Measurements from ENCODE around the gene COBL. TPM values are rescaled to one million over a fixed set of nuclear protein-coding genes. Genes with fewer than 3 reads are reported as not detected.

Gene COBL
- total RNA-seq, 1 experiment from 2014 or later, result 8.6 TPM

GRCh38 chr7:51126324-51126723, 190.3 kb downstream of the COBL start:
- ATAC-seq (no peak), DNase-seq (no peak)
- CTCF ChIA-PET, result no interaction called here
- Histone ChIP-seq H3K9me2 (replicated peaks; ENCODE audit: low read length) (no peaks in the 10 kb centered on the region), H3F3A (ENCODE audit: low read length, unreplicated experiment) (no peaks in the 10 kb centered on the region), H3K9me3 (ENCODE audit: low read length) (no peaks in the 10 kb centered on the region), H3K36me3 (ENCODE audit: low read depth, low read length) (no peaks in the 10 kb centered on the region), H2AFZ (ENCODE audit: low read length) (no peak overlapping the region), H3K79me2 (ENCODE audit: low read length) (no peaks in the 10 kb centered on the region), H3K4me3 (ENCODE audit: low read length) (no peak overlapping the region), H3K4me2 (ENCODE audit: low read length) (no peak overlapping the region), H3K4me1 (ENCODE audit: insufficient read depth, low read length) (peaks cover 16% of the 10 kb centered on the region), H3K9ac (ENCODE audit: low read length) (no peak overlapping the region), H3K27ac (ENCODE audit: low read length) (no peak overlapping the region), H3K27me3 (ENCODE audit: low read length) (no peaks in the 10 kb centered on the region), H4K20me1 (ENCODE audit: low read length) (no peaks in the 10 kb centered on the region)
- TF ChIP-seq EZH2 (IDR thresholded peaks at IDR 0.05; ENCODE audit: low read length, unreplicated experiment) (no peak), EZH2phosphoT487 (IDR thresholded peaks at IDR 0.05; ENCODE audit: borderline replicate concordance, low read length) (no peak), CTCF (conservative IDR thresholded peaks at IDR 0.05; ENCODE audit: low read depth, low read length) (no peak)
- no TSS peak for BruUV-seq (replicated peaks)
- intact Hi-C loops (cut with micrococcal nuclease), result no loop called here
- POLR2A ChIA-PET (ENCODE audit: unreplicated experiment), result no interaction called here

- no peak overlapping the region for H3K4me3 ChIP-seq (ENCODE audit: low read length)
- no peaks in the 10 kb centered on the region for H3K9me3 ChIP-seq (ENCODE audit: low read length)
- intact Hi-C loops (cut with micrococcal nuclease), result no loop called here
- POLR2A ChIA-PET (ENCODE audit: unreplicated experiment), result no interaction called here
- no peak overlapping the region for H2AFZ ChIP-seq (ENCODE audit: low read length)
- no peaks in the 10 kb centered on the region for H3K27me3 ChIP-seq (ENCODE audit: low read length)
- TF ChIP-seq CTCF (conservative IDR thresholded peaks at IDR 0.05; ENCODE audit: low read depth, low read length) (no peak), EZH2 (IDR thresholded peaks at IDR 0.05; ENCODE audit: low read length, unreplicated experiment) (no peak), EZH2phosphoT487 (IDR thresholded peaks at IDR 0.05; ENCODE audit: borderline replicate concordance, low read length) (no peak)
- H3K4me1 ChIP-seq (ENCODE audit: insufficient read depth, low read length), result peaks cover 16% of the 10 kb centered on the region
- CTCF ChIA-PET, result no interaction called here
- no peaks in the 10 kb centered on the region for H4K20me1 ChIP-seq (ENCODE audit: low read length)
- H3K9me2 ChIP-seq (replicated peaks; ENCODE audit: low read length), result no peaks in the 10 kb centered on the region
- no peak for DNase-seq
- H3K4me2 ChIP-seq (ENCODE audit: low read length), result peak overlapping the region; percentile 3; the same call in 1 of the 2 replicates
- H3K9ac ChIP-seq (ENCODE audit: low read length), result no peak overlapping the region
- H3F3A ChIP-seq (ENCODE audit: low read length, unreplicated experiment), result no peaks in the 10 kb centered on the region
- H3K27ac ChIP-seq (ENCODE audit: low read length), result 0 out of 2 replicates have a peak overlapping the region, but pooled peaks have one; percentile 12
- ATAC-seq, result no peak
- no TSS peak for BruUV-seq (replicated peaks)
- no peaks in the 10 kb centered on the region for H3K36me3 ChIP-seq (ENCODE audit: low read depth, low read length)
- H3K79me2 ChIP-seq (ENCODE audit: low read length), result no peaks in the 10 kb centered on the region
Measured at GRCh38 chr7:51124321-51124720, 192.3 kb downstream of the COBL start.

- peaks cover 16% of the 10 kb centered on the region for H3K4me1 ChIP-seq (ENCODE audit: insufficient read depth, low read length)
- H3K9me3 ChIP-seq (ENCODE audit: low read length), result no peaks in the 10 kb centered on the region
- ChIA-PET POLR2A (ENCODE audit: unreplicated experiment) (no interaction called here), CTCF (no interaction called here)
- ATAC-seq (peak; percentile 100), DNase-seq (peak; percentile 96)
- no peak overlapping the region for H2AFZ ChIP-seq (ENCODE audit: low read length)
- H3F3A ChIP-seq (ENCODE audit: low read length, unreplicated experiment), result no peaks in the 10 kb centered on the region
- BruUV-seq (replicated peaks), result no TSS peak
- H3K27ac ChIP-seq (ENCODE audit: low read length), result peak overlapping the region; percentile 58
- no peaks in the 10 kb centered on the region for H3K9me2 ChIP-seq (replicated peaks; ENCODE audit: low read length)
- H3K36me3 ChIP-seq (ENCODE audit: low read depth, low read length), result no peaks in the 10 kb centered on the region
- H3K9ac ChIP-seq (ENCODE audit: low read length), result no peak overlapping the region
- H4K20me1 ChIP-seq (ENCODE audit: low read length), result no peaks in the 10 kb centered on the region
- H3K4me2 ChIP-seq (ENCODE audit: low read length), result peak overlapping the region; percentile 46
- intact Hi-C loops (cut with micrococcal nuclease), result no loop called here
- no peak for TF ChIP-seq EZH2phosphoT487 (IDR thresholded peaks at IDR 0.05; ENCODE audit: borderline replicate concordance, low read length)
- no peak for TF ChIP-seq CTCF (conservative IDR thresholded peaks at IDR 0.05; ENCODE audit: low read depth, low read length)
- TF ChIP-seq EZH2 (IDR thresholded peaks at IDR 0.05; ENCODE audit: low read length, unreplicated experiment), result no peak
- H3K4me3 ChIP-seq (ENCODE audit: low read length), result no peak overlapping the region
- H3K79me2 ChIP-seq (ENCODE audit: low read length), result no peaks in the 10 kb centered on the region
- H3K27me3 ChIP-seq (ENCODE audit: low read length), result no peaks in the 10 kb centered on the region
Measured at GRCh38 chr7:51123322-51124019, 193.1 kb downstream of the COBL start.

Measured in PC-3 (cell line).